ENCODE measurements around the gene TOM1L1. TPM values are rescaled to one million over a fixed set of nuclear protein-coding genes. Genes with fewer than 3 reads are reported as not detected.

The TOM1L1 gene
- total RNA-seq, 1 experiment from 2014 or later: 44.6 TPM

DNA sequence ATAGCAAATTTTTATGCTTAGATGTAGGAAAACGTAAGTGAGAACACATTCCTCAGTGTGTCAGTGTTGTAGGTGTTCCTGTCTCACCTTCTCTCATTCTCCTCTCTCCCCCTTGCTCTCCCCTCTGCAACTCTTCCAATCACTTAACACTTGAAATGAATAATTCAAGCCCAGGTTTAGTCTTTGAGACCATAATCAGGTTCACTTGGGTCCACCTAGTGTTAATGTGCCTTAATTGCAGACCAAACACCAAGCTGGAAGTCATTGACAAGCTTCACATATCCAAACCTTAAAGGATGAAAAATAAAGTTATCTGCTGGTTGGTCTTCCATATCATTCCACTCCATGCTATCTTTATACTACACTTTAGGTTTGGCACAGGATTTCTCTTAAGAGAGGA, 104.9 kb downstream of the TOM1L1 start:
- Mint-ChIP-seq H3K36me3 (ENCODE audit: insufficient read depth in 1 of 3, low read depth in 3 of 3) (peaks cover 0 to 8% (median 5%) of the 10 kb centered on the region in 3 experiments; a peak in 4 of 7 replicates), H3K4me1 (peaks cover 14 to 17% of the 10 kb centered on the region in 2 experiments), H3K9me3 (no peaks in the 10 kb centered on the region), H3K4me3 (no peak overlapping the region), H3K27me3 (ENCODE audit: low read depth) (no peaks in the 10 kb centered on the region), H3K27ac (no peak overlapping the region)
- Histone ChIP-seq H3K79me2 (ENCODE audit: insufficient read depth, low read length) (no peaks in the 10 kb centered on the region), H2BK120ac (ENCODE audit: low read depth, low read length, poor library complexity, severe bottlenecking) (no peak overlapping the region), H4K91ac (ENCODE audit: insufficient read length, low read depth, low read length) (no peak overlapping the region), H3K14ac (ENCODE audit: insufficient read depth, low read length) (no peak overlapping the region), H2BK12ac (ENCODE audit: insufficient read length, low read depth, low read length) (no peak overlapping the region), H2AFZ (ENCODE audit: low read length) (no peak overlapping the region), H3K9me3 (ENCODE audit: control insufficient read depth, low read depth, low read length) (no peaks in the 10 kb centered on the region), H3K56ac (ENCODE audit: insufficient read length, low read depth, low read length) (no peak overlapping the region), H2AK5ac (ENCODE audit: insufficient read length, low read length) (no peak overlapping the region), H3K27ac (ENCODE audit: insufficient read length, low read depth, low read length) (no peak overlapping the region), H2BK15ac (ENCODE audit: low read depth, low read length) (no peak overlapping the region), H3K27me3 (ENCODE audit: insufficient read depth, low read length) (no peaks in the 10 kb centered on the region), H2BK20ac (ENCODE audit: low read depth, low read length, poor library complexity, severe bottlenecking) (no peak overlapping the region), H3K9ac (ENCODE audit: extremely low read depth, insufficient read length, low read length) (no peak overlapping the region), H3K79me1 (ENCODE audit: insufficient read depth, low read depth, low read length, poor library complexity, severe bottlenecking) (no peaks in the 10 kb centered on the region), H4K5ac (ENCODE audit: insufficient read length, low read depth, low read length) (no peak overlapping the region), H3T11ph (ENCODE audit: low read length) (no peak overlapping the region), H3K4me1 (ENCODE audit: insufficient read depth, low read length) (no peaks in the 10 kb centered on the region; the same call in 1 of the 2 replicates), H4K20me1 (ENCODE audit: control insufficient read depth, insufficient read depth, insufficient read length) (no peaks in the 10 kb centered on the region), H2BK5ac (ENCODE audit: insufficient read length, low read length) (no peak overlapping the region), H3K4ac (ENCODE audit: low read depth, low read length) (no peak overlapping the region), H3K23ac (ENCODE audit: insufficient read length, low read depth, low read length) (no peak overlapping the region), H3K4me2 (ENCODE audit: insufficient read depth, insufficient read length, low read length) (no peak overlapping the region), H4K8ac (replicated peaks; ENCODE audit: insufficient read length, low read depth, low read length) (no peak overlapping the region), H3K18ac (ENCODE audit: insufficient read length, low read depth, low read length) (no peak overlapping the region), H3K23me2 (ENCODE audit: insufficient read length, low read depth, low read length, poor library complexity, severe bottlenecking) (no peaks in the 10 kb centered on the region)
- peak; percentile 56 for DNase-seq
- TF ChIP-seq, protein P1, sequence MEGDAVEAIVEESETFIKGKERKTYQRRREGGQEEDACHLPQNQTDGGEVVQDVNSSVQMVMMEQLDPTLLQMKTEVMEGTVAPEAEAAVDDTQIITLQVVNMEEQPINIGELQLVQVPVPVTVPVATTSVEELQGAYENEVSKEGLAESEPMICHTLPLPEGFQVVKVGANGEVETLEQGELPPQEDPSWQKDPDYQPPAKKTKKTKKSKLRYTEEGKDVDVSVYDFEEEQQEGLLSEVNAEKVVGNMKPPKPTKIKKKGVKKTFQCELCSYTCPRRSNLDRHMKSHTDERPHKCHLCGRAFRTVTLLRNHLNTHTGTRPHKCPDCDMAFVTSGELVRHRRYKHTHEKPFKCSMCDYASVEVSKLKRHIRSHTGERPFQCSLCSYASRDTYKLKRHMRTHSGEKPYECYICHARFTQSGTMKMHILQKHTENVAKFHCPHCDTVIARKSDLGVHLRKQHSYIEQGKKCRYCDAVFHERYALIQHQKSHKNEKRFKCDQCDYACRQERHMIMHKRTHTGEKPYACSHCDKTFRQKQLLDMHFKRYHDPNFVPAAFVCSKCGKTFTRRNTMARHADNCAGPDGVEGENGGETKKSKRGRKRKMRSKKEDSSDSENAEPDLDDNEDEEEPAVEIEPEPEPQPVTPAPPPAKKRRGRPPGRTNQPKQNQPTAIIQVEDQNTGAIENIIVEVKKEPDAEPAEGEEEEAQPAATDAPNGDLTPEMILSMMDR (conservative IDR thresholded peaks at IDR 0.05): peak; percentile 71
- WGBS (ENCODE audit: extremely low coverage, insufficient read length, low lambda C conversion rate): no CpG with 5 or more reads among the region's 1 CpG

Other genes with a start within 250 kb of the TOM1L1 start
- gene COX11, start 67.8 kb downstream of the TOM1L1 start, total RNA-seq (2021): 75.5 and 76.1 TPM in 2 replicates
- gene STXBP4, start 67.9 kb downstream of the TOM1L1 start, total RNA-seq (2021): 14.8 and 16.5 TPM in 2 replicates